Embryonic facial prominence (tissue), 1 donor: ENCODE data around the gene CST5.
"Not testable (repeated sequence)": the region's sequence is repeated elsewhere in the genome, so short reads cannot be mapped to it uniquely, and the experiment has no call there.

Experiments used
- DNase-seq: peaks from one replicate; pipeline ENCODE4 v3.0.0-alpha.2; 2016; ENCODE audit errors: extremely low spot score

Gene CST5

DNA sequence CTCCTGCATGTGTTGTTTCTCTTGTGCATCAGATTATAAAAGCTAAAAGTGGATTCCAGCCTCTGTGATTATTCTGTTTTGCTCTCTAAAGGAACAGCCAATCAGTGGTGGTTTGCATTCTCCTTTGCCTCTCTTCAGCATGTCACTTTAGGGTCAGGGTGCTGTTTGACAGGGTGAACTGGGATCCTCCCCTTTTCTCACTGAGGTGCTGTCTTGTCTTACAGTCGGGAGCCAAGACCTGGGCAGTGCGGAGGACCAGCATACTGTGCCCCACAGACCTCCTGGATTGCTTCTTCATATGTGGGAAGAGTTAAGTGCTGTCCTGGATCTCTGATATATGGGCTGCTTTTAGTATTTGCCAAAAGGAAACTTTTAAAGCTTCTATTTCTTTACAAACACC lies 37.9 kb downstream of the CST5 start:
- no peak for DNase-seq

- no peak for DNase-seq
These were observed 43.8 kb downstream of the CST5 start for GRCh38 chr20:23835716-23836115.

- no peak for DNase-seq
These were observed 46.6 kb downstream of the CST5 start for GRCh38 chr20:23832775-23833513.

DNA sequence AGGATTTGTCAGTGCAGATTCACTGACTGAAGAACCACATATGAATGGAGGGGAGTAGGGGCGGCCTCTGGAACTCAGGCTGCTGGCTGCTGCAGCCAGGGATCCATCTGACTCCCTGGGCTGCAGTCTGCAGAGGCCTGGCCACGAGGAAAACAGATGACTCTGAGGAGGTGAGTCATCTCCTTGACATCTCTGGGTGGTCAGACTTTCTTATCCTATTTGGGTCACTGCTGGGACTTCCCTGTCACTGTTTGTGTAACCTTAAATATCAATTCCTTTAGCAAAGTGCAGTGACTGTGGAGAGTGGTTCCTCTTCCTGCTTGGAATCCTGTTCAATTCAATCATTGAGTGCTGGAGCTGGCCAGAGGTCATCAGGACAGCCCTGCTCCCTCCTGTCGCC lies 47.6 kb downstream of the CST5 start:
- not testable (repeated sequence) for DNase-seq

- DNase-seq, result no peak
These were observed 53.0 kb downstream of the CST5 start, which contains the start of gene CST2 for GRCh38 chr20:23826541-23827021. TSS of gene CST2 (minus strand) at chr20:23826729. CDS start at chr20:23826660, 69 bp downstream.
